Stimulated activated CD4-positive, alpha-beta T cell treated with anti-CD3 and anti-CD28 coated beads, TNF-alpha, amount 100 ng/mL, for 48 hours (primary cell): Measurements from ENCODE around the gene VPS54.
"Not testable (repeated sequence)": the region's sequence is repeated elsewhere in the genome, so short reads cannot be mapped to it uniquely, and the experiment has no call there.

ENCODE experiments used
- DNase-seq, 3 donors: peaks; one replicate each; pipeline ENCODE4 v3.0.0-alpha.2; 2020; ENCODE audit warnings: low read depth in 3 of 3

VPS54 gene

DNA sequence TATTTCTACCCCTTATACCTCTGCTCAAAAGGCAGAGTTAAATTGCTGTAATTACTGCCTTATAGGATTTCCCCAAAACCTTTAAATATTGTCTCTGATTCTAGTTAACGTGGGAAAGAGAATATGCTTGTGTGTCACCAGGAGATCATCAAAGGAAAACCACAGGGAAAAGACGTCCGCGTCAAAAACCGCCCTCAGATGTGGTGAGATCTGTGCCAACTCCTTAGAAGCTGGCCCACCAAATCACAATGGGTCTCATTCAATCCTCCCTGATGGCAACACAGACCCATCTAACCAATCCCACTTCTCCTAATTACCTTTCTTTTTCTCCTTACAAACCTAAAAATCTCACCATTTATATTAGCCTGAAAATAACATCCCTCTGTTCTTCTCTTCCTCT lies 25.4 kb downstream of the VPS54 start:
- no peak for DNase-seq

DNA sequence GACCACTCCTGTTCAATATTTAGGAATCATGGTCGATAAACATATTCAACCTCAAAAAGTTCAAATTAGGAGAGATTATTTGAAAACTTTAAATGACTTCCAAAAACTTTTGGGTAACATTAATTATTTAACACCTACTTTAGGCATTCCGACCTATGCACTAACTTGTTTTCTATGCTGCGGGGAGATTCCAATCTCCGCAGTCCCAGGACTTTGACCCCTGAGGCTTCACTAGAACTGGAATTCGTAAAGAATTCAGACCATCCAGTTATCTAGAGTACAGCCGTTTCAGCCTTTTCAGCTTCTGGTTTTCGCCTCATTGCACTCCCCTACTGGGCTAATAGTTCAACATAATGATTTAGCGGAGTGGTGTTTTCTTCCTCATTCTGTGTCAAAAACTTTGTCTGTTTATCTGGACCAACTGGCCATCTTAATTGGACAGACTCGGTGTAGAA lies 26.1 kb downstream of the VPS54 start:
- DNase-seq, result not testable (repeated sequence)

DNA sequence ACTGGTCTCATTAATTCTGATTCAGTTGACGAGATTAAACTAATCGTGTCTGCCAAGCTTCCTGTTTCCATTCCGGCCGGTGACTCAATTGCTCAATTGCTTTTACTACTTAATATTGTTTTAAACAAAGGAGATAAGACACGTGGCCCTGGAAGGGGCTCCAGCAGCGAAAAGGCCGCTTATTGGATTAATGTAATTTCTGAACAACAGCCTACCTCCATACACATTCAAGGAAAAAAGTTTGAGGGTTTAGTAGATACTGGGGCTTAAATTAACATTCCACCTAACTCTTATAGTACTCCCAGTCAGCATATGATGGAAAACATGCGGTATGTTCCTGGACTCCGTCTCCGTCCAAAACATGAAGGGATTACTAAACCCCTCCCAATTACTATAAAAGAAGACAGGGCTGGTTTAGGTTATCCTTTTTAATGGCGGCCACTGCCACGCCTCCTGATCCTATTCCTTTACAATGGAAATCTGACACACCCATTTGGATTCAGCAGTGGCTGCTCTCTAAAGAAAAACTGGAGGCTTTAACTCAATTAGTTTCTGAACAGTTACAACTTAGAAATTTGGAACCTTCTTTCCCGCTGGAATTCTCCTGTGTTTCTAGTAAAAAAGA lies 27.1 kb downstream of the VPS54 start:
- no peak for DNase-seq

DNA sequence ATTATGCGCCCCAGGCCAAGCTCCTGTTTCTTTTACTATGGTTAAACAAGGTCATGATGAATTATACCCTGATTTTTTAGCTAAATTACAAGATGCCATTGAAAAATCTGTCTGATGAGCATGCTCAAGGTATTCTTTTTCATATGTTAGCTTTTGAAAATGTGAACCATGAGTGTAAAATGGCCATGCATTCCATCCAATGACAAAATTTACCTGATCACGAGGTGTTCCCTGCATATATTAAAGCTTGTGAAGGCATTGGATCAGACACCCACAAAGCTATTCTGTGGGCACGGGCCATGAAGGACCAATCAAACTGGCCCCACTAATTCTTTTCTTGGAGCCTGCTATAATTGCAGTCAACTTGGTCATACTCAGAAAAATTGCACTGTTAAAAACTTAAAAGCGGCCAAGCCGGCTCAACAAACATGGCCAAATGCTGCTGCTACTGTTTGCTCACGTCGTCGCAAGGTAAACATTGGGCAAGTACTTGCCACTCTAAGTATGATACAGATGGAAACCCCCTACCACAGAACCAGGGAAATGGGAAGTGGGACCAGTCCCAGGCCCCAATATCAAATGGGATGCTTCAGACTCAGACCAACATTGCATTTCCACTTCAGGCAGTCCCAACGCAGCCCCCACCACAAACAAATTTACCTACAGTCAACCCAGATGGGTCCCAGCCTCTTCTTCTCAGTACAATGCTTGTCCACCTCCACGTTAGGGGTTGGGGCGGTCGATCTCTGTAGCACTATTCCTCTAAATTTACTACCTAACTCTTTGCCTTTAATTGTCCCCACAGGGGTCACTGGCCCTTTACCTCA lies 27.8 kb downstream of the VPS54 start:
- not testable (repeated sequence) for DNase-seq

DNA sequence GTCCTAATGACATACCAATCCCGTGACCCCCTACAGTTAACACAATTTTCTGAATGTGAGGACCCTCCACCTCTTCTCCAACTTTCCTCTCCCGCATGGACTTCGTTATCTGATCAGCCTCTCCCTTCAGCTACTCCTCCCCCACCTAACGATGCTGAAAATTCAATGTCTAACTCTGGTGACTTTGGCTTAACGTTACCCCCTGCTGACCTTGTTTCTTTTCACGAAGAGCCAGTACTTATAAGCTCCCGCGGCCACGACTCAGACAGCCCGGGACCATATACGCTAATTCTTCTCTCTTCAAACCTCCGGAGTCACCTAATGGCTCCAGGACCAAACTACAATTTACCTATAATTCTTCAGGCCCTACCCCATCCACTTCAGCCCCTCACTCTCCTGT lies 29.2 kb downstream of the VPS54 start:
- DNase-seq, result no peak

DNA sequence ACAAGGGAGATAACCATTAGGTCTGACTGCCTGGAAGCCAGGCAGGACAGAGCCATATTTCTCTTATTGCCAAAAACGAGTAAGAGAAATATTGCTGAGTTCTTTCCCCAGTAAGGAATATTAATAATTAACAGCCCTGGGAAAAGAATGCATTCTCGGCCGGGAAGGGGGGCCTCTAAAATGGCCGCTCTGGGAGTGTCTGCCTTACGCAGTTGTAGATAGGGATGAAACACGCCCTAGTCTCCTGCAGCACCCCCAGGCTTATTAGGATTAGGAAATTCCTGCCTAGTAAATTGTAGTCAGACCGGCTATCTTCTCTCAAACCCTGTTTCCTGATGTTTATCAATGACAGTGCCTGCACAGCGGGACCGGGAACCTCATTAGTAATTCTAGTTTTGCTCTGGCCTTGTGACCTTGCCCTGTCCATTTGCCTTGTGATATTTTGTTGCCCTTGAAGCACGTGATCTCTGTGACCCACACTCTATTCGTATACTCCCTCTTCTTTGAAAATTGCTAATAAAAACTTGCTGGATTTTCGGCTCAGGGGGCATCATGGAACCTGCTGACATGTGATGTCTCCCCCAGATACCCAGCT lies 30.3 kb downstream of the VPS54 start:
- not testable (repeated sequence) for DNase-seq

DNA sequence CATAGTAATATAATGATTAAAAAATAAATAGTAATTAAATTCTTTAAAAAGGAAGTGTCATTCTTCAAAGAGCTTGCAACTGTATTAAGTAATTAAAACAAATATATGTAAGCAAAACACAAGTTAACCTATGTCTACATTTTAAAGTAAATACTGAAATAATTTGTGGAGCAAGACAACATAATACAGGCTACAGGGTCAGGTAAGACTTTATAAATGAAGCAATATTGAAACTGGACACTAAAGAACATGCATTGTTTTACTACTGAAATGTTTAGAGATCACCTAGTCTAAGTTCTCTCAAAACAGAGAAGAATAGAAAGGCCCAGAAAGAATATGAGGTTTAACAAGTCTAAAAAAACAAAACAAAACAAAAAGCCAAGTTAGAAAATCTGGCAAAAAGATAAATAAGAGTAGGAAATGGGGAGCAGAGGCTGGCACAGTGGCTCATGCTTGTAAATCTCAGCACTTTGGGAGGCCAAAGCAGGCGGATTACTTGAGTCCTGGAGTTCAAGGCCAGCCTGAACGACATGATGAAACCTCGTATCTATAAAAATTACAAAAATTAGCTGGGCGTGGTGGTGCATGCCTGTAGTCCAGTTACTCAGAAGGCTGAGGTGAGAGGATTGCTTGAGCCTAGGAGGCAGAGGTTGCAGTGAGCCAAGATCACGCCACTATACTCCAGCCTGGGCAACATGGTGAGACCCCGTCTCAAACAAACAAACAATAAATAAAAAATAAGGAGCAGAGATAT lies 34.4 kb downstream of the VPS54 start:
- DNase-seq, result no peak

DNA sequence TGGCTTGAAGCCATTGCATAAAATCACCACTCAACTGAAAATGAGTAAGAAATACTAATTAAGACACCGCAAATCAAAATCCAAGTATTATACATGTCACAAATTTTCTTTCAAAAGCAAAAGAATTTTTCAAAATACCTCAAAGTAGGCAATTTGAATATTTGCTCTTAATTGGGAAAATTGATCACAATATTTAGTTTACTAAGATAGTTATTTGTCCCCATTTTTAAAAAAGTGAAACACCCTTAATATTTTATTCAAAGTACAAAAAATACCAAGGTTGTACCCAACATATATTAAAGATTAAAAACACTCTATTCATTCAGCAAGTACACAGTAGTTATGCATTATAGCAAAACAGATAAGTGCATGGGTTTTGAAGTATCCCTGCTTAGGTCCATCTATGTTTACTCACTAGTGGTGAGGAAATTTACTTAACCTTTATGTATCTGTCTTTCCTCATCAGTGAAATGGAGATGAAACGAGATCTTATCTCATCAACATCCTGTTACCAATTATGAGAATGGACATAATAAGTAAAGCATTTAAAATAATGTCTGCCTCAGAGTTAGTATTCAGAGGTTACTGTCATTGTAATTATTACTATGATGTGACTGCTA lies 35.1 kb downstream of the VPS54 start:
- no peak for DNase-seq

DNA sequence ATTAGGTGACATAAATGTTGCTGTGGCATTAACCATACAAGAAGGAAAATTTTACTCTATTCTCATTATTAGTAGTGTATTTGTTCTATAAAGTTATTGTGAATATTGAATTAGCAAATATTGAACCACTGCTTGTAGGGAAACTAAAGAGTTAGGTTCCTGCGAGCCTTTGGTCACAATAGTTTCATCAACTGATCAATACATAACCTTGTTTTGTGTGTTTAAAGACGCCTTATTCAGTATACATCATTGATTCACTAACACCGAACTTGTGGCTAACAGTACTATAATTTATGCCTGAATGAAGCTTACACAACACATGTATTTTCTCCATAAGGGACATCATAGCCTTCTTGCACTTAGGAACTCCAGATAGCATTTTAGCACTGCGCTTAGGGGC lies 36.9 kb downstream of the VPS54 start:
- DNase-seq, result no peak

DNA sequence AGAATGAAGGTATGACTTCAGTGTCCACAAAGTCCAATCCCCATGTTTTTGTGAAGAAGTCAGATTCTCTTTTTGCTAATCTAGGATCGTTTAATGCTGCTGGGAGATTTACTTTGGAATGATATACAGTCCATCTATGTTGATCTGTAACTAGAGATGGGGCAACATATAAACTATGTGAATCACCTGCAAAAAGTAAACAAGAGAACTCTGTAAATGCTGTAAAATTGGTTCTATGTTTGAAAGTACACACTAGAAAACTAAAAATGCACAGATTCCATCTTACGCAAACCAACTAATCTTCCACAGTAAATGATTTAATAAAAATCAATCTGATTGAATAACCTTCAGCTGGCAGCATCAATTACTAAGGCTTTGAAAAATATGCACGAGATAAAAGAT lies 37.5 kb downstream of the VPS54 start:
- DNase-seq, result no peak

DNA sequence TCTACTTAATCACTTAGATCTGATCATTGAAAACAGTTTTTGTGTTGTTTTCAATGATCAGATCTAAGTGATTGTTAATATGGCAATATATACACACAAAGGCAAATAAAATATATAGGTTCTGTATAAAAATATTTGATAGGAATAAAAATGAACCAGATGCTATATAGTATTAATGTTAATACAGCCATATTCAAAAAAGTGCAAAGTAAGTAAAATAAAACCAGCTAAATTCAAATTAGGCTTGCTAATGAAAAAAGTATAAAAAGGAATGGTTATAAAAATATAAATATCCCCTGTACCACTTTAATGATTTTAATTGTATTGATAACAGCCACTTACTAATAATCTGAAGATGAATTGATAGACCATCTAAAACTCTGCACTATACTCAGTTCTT lies 38.4 kb downstream of the VPS54 start:
- no peak for DNase-seq

DNA sequence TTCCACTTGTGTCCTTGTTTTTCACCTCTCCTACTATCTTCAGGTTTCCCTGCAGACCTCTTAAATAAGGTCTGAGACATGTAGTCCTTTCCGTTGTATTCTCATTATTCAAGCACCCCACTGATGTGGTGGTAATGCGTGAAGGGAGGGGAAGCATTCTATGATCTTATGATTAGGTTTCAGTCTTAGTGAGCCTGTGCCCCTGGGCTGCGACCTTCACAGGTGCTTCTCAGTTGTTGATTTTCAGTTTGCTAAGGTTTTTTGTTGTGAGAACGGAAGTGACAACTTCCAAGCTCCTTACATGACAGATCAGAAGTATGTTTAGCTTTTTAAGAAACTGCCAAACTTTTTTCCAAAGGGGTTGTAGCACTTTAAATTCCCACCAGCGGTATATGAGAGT lies 41.3 kb downstream of the VPS54 start:
- peak in 1 of 3 donors; percentile 7 for DNase-seq

DNA sequence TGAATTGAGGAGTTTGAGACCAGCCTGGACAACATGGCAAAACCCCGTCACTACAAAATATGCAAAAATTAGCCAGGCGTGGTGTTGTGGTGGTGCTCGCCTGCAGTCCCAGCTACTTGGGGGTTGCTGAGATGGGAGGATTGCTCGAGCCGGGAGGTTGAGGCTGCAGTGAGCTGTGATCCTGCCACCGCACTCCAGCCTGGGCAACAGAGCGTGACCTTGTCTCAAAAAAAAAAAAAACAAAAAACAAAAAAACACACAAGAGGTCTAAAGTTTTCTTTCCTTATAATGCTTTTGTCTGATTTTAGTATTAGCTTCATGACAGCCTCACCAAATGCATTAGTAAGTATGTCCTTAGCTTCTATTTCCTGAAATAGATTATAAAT lies 43.1 kb downstream of the VPS54 start:
- DNase-seq, result no peak

DNA sequence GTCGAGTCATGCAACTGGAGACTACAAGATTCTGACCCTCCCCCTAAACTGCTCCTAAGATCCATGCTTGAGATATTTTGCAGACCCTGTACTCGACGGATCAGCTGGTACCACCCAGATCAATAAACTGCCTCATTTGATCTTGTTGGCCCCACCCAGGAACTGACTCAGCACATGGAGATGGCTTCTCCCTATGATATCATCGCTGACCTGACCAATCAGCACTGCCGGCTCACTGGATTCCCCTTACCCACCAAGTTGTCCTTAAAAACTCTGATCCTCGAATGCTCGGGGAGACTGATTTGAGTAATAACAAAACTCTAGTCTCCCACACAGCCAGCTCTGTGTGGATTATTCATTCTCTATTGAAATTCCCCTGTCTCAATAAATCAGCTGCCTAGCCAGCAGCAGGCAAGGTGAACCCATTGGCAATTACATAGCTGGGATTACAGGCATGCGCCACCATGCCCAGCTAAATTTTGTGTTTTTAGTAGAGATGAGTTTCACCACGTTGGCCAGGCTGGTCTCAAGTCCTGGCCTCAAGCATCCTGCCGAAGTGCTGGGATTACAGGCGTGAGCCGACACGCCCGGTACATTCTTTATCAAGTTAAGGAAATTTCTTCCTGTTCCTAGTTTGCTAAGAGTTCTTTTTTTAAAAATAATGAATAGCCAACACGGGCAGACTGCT lies 43.6 kb downstream of the VPS54 start:
- DNase-seq, result peak; percentile 8 to 23 (median 19)

DNA sequence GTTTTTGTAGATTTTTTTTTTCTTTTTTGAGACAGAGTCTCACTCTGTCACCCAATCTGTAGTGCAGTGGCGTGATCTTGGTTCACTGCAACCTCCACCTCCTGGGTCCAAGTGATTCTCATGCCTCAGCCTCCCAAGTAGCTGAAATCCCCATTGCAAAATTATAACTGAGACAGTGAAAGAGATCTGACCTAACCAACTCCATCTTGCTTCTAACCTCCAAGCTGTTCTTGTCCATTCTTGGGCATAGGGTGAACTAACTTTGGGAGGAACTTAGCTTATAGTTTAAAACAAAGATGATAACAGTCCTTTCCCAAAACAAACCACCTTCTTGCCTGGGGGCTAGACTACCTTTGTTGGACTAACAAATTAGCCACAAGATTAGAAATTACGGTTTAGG lies 44.2 kb downstream of the VPS54 start:
- DNase-seq, result not testable (repeated sequence)

DNA sequence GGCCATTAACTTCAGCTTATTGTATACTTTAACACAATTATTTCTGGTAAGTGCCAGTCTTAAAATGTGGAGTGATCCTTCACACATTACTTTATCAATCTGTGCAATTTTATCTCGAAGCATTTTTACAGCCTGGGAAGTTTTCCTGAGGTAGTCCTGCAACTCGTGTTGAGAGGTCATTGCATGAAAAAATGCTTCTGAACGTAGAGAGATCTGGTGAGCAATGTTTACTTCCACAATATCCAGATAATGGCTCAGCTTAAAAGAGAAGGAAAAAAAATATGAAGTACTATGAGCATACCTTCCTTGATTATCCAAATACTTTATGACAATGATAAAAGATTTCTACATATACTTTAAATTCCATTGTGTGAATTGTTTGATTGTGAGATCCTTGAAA lies 57.0 kb downstream of the VPS54 start:
- no peak for DNase-seq

DNA sequence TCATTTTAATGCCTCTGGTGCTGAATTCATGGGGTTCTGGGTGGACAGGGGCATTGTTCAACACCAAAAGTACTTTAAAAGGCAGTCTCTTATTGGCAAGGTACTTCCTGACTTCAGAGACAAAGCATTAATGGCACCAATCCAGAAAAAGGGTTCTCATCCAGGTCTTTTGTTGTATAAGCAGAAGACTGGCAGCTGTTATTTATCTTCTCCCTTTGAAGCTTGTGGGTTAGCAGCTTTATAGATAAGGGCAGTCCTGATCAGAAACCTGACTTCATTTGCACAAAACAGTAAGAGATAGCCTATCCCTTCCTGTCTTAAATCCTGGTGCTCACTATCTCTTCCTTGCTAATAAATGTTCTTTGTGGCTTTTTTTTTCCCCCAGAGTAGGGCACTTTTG lies 68.8 kb downstream of the VPS54 start:
- DNase-seq, result no peak

DNA sequence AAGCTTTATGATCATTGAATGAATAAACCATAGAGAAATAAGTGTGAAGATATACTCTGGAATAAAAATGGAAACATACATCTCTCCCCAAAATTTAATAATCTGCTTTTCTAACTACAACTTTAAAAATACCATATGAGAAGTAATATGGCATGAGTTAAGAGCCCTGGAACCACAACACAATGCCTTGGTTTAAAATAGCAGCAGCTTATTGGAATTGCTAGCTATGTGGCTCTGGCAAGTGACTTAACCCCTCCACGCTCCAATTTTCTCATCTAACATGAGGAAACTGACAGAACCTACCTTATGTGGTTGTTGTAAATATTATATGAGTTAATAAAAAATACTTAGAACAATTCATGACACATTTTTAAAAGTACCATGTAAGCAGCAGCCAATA lies 76.4 kb downstream of the VPS54 start:
- no peak for DNase-seq

DNA sequence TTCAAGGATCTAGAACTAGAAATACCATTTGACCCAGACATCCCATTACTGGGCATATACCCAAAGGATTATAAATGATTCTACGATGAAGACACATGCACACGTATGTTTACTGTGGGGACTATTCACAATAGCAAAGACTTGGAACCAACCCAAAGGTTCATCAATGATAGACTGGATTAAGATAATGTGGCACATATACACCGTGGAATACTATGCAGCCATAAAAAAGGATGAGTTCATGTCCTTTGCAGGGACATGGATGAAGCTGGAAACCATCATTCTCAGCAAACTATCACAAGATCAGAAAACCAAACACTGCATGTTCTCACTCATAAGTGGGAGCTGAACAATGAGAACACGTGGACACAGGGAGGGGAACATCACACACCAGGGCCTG lies 87.1 kb downstream of the VPS54 start:
- DNase-seq, result not testable (repeated sequence)

DNA sequence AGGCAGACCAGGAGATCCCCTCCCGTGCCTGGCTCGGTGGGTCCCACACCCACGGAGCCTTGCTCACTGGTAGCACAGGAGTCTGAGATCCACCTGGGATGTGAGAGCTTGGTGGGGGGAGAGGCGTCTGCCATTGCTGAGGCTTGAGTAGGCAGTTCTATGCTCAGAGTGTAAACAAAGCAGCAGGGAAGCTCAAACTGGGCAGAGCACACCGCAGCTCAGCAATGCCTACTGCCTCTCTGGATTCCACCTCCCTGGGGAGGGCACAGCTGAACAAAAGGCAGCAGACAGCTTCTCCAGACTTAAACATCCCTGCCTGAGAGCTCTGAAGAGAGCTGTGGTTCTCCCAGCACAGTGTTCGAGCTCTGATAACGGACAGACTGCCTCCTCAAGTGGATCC lies 92.4 kb downstream of the VPS54 start:
- no peak for DNase-seq

DNA sequence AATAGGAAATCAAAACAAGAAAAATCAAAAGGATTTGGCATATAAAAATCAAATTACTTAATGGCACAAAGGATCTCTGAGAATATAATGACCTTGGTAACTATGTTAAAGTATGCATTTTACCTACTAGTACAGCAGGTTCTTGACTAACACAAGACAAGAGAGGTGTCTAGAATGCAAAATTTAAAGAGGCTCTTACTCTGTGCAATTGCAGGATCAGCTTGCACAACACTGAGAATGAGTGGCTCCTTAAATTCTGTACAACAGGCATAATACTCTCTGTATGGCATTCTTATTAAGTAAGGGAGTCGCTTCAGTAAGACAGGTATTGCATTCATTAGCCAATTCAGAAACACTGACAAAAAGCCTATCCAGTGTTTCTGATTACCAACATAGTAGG lies 104.9 kb downstream of the VPS54 start:
- DNase-seq, result no peak
